Stimulated activated CD8-positive, alpha-beta memory T cell treated with anti-CD3 and anti-CD28 coated beads, Interleukin-4, amount 100 ng/mL, for 1 hour (primary cell): ENCODE data around the gene HCAR3.

Experiments
- DNase-seq, 2 donors: peaks; one replicate each; pipeline ENCODE4 v3.0.0-alpha.2; 2020; ENCODE audit warnings: low read depth in 2 of 2, low spot score in 1 of 2

Gene HCAR3

DNA sequence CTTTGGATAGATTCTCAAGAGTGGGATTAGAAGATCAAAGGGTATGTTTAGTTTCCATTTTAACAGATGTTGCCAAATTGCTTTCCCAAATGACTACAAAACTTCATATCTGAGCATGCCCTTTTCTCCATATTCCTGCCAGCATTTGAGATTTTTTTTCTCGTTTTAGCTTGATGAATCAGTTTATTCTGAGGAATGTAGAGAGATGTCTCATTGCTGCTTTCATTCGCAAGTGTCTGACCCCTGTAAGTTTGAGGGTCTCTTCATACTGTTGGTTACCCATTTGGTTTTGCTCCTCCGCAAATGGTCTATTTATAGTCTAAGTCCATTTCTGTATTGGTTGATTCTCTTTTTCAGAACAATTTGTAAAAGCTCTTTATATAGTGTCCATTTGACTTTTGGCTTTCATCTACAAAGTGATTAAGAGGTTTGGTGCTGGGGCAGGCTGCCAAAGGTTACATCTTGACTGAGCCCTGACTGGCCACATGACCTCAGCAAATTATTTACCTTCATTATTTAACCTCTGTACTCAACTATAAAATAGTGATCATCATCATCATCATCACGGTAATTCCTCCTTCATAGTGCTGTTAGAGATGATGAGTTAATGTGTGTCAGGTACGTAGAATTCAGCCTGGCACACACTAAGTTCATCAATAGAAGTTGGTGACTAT is 47.1 kb downstream of the HCAR3 start:
- DNase-seq: no peak

GRCh38 chr12:122668268-122668667 is 48.3 kb downstream of the HCAR3 start:
- DNase-seq: no peak

GRCh38 chr12:122665759-122666158 is 50.9 kb downstream of the HCAR3 start:
- DNase-seq: no peak

DNA sequence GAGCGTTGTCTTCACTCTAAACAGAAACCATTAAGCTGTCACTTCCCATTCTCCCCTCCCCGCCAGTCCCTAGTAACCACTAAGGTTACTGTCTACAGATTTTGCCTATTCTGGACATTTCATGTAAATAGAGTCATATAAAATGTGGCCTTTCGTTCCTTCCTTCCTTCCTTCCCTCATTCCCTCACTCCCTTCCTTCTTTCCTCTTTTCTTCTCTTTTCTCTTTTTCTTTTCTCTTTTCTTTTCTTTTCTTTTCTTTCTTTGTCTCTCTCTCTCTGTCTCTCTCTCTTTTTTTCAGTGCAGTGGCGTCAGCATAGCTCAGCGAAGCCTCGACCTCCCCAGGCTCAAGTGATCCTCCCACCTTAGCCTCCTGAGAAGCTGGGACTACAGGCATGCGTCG is 51.3 kb downstream of the HCAR3 start:
- DNase-seq: no peak
